Ascending aorta (tissue), 2 donors: ENCODE data around the gene NAV1. TPM values are rescaled to one million over a fixed set of nuclear protein-coding genes. Genes with fewer than 3 reads are reported as not detected.
"Not testable (repeated sequence)": the region's sequence is repeated elsewhere in the genome, so short reads cannot be mapped to it uniquely, and the experiment has no call there.

ENCODE experiments used
- DNase-seq, 2 donors: peaks; one replicate each; pipeline ENCODE4 v3.0.0-alpha.2; 2019; ENCODE audit warnings: low spot score in 2 of 2
- H3K27ac ChIP-seq, 2 donors: fragments of 200-600 bp; sonication (generic); one replicate each; pipeline ENCODE4 v1.5.1; 2016 to 2017; ENCODE audit warnings: mild to moderate bottlenecking in 1 of 2
- H3K27me3 ChIP-seq: fragments of 200-600 bp; sonication (generic); one replicate; pipeline ENCODE4 v1.5.1; 2017
- H3K36me3 ChIP-seq, 2 donors: fragments of 200-600 bp; sonication (generic); one replicate each; pipeline ENCODE4 v1.5.1; 2016
- H3K4me1 ChIP-seq, 2 donors: fragments of 200-600 bp; sonication (generic); one replicate each; pipeline ENCODE4 v1.5.1; 2016 to 2017; ENCODE audit warnings: mild to moderate bottlenecking in 1 of 2
- H3K4me3 ChIP-seq, 2 donors: fragments of 200-600 bp; sonication (generic); one replicate each; pipeline ENCODE4 v1.5.1; 2016 to 2017; ENCODE audit warnings: mild to moderate bottlenecking in 1 of 2
- H3K9me3 ChIP-seq, 2 donors: fragments of 200-600 bp; sonication (generic); one replicate each; pipeline ENCODE4 v1.5.1; 2016
- CTCF ChIP-seq, 3 experiments: fragments of 200-600 bp in 2 of 3; fragments of 450-650 bp in 1 of 3; sonication (generic) in 2 of 3; IDR thresholded peaks; one replicate each; pipeline ENCODE4 v1.5.1; 2016 to 2019; ENCODE audit warnings: antibody characterized with exemption in 3 of 3, mild to moderate bottlenecking in 1 of 3, moderate library complexity in 1 of 3
- intact Hi-C: fragments of 100-400 bp; cut with DNase I; formaldehyde crosslinking; loops from one replicate; pipeline ENCODE4 v1.15.1; 2023
- total RNA-seq: library from RNA; depleted of rRNA; stranded (reverse); fragments of >200 nt; gene quantifications from one replicate; pipeline ENCODE4 v1.1.0, GENCODE V29; 2016

Gene NAV1
- total RNA-seq, 1 donor from 2014 or later, result 131 TPM

GRCh38 chr1:201573923-201574322 lies 35.0 kb downstream of the NAV1 start:
- Histone ChIP-seq H3K27me3 (no peaks in the 10 kb centered on the region), H3K36me3 (no peaks in the 10 kb centered on the region), H3K4me3 (no peak overlapping the region), H3K4me1 (no peaks in the 10 kb centered on the region), H3K27ac (no peak overlapping the region), H3K9me3 (no peaks in the 10 kb centered on the region)
- DNase-seq, result no peak
- no peak for TF ChIP-seq CTCF (IDR thresholded peaks at IDR 0.05)
- intact Hi-C loops, result no loop called here

- Histone ChIP-seq H3K27ac (no peak overlapping the region), H3K4me1 (no peaks in the 10 kb centered on the region), H3K9me3 (no peaks in the 10 kb centered on the region), H3K4me3 (no peak overlapping the region), H3K27me3 (no peaks in the 10 kb centered on the region), H3K36me3 (no peaks in the 10 kb centered on the region)
- DNase-seq, result no peak
- no peak for TF ChIP-seq CTCF (IDR thresholded peaks at IDR 0.05)
- intact Hi-C loops, result no loop called here
Observed at GRCh38 chr1:201575912-201576311, 37.0 kb downstream of the NAV1 start.

- no peak overlapping the region for H3K27ac ChIP-seq
- intact Hi-C loops, result no loop called here
- DNase-seq, result no peak
- no peaks in the 10 kb centered on the region for H3K36me3 ChIP-seq
- no peaks in the 10 kb centered on the region for H3K27me3 ChIP-seq
- no peak overlapping the region for H3K4me3 ChIP-seq
- no peaks in the 10 kb centered on the region for H3K9me3 ChIP-seq
- no peaks in the 10 kb centered on the region for H3K4me1 ChIP-seq
- no peak for TF ChIP-seq CTCF (IDR thresholded peaks at IDR 0.05)
Observed at GRCh38 chr1:201576914-201577313, 38.0 kb downstream of the NAV1 start.

GRCh38 chr1:201578008-201578888 lies 39.3 kb downstream of the NAV1 start:
- no peaks in the 10 kb centered on the region for H3K36me3 ChIP-seq
- no peaks in the 10 kb centered on the region for H3K27me3 ChIP-seq
- no peaks in the 10 kb centered on the region for H3K9me3 ChIP-seq
- H3K4me3 ChIP-seq, result no peak overlapping the region
- H3K4me1 ChIP-seq, result no peaks in the 10 kb centered on the region
- H3K27ac ChIP-seq, result no peak overlapping the region
- intact Hi-C loops, result no loop called here
- no peak for DNase-seq
- no peak for TF ChIP-seq CTCF (IDR thresholded peaks at IDR 0.05)

GRCh38 chr1:201581371-201581770 lies 42.4 kb downstream of the NAV1 start:
- H3K9me3 ChIP-seq, DNase-seq, intact Hi-C loops, H3K27ac ChIP-seq, H3K27me3 ChIP-seq, H3K4me3 ChIP-seq, H3K4me1 ChIP-seq, H3K36me3 ChIP-seq: not testable (repeated sequence)

- Histone ChIP-seq H3K27me3 (no peaks in the 10 kb centered on the region), H3K4me1 (no peaks in the 10 kb centered on the region), H3K27ac (no peak overlapping the region), H3K4me3 (no peak overlapping the region), H3K9me3 (no peaks in the 10 kb centered on the region), H3K36me3 (no peaks in the 10 kb centered on the region)
- intact Hi-C loops, result no loop called here
- DNase-seq, result peak in 1 of 2 donors; percentile 49
- TF ChIP-seq CTCF (IDR thresholded peaks at IDR 0.05), result no peak
Observed at GRCh38 chr1:201582705-201583442, 43.9 kb downstream of the NAV1 start.
